ENCODE results near the gene FSIP1.
"Not testable (repeated sequence)": the region's sequence is repeated elsewhere in the genome, so short reads cannot be mapped to it uniquely, and the experiment has no call there.

FSIP1 gene

GRCh38 chr15:39819533-39819932 is 36.9 kb upstream of the FSIP1 start:
- no peak for TF ChIP-seq CTCF (conservative IDR thresholded peaks at IDR 0.05; ENCODE audit: low read depth, low read length)
- no peak overlapping the region for H3K4me3 ChIP-seq (ENCODE audit: low read depth, low read length)
- no peak for DNase-seq (ENCODE audit: low read depth)

DNA sequence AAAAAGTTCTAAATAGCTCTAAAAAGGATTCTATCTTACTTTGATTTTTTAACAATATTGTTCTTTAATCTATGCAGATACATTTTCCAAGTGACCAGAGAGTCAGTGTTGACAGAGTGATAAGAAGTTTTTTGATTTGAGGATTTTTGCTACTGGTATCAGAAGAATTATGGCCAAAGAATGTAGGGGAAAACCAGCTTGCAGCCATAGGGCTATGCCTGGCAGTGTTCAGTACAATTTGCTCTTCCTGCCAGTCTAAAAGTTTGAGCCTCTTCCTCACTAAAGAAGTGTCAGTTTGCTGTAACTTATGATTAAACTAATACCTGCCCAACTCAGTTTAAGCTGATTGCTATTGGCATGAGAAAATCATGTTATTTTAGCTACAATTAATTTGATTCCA is 35.3 kb upstream of the FSIP1 start:
- DNase-seq (ENCODE audit: low read depth), result no peak
- H3K4me3 ChIP-seq (ENCODE audit: low read depth, low read length), result no peak overlapping the region
- no peak for TF ChIP-seq CTCF (conservative IDR thresholded peaks at IDR 0.05; ENCODE audit: low read depth, low read length)

DNA sequence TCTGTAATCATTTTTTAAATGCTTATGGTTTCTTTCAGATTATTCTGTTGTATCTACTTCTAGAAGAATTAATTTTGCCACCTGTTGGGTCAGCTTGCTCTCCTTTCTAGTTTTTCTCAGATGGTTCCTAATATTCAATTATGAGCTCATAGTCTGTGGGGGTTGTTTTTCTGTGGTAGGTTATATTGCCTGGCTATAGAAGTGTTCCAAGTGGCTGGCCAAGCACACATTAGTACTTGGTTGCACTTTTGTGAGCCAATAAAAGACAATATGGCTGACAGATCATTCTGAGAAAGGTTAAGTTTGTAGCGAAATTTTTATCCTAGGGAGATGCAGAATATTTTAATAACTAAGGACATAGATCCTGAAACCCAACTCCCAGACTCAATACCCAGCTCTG is 31.8 kb upstream of the FSIP1 start:
- no peak for TF ChIP-seq CTCF (conservative IDR thresholded peaks at IDR 0.05; ENCODE audit: low read depth, low read length)
- DNase-seq (ENCODE audit: low read depth), result no peak
- H3K4me3 ChIP-seq (ENCODE audit: low read depth, low read length), result no peak overlapping the region

GRCh38 chr15:39812651-39813050 is 30.0 kb upstream of the FSIP1 start:
- not testable (repeated sequence) for H3K4me3 ChIP-seq (ENCODE audit: low read depth, low read length); DNase-seq (ENCODE audit: low read depth)

- no peak overlapping the region for H3K4me3 ChIP-seq (ENCODE audit: low read depth, low read length)
- no peak for DNase-seq (ENCODE audit: low read depth)
- no peak for TF ChIP-seq CTCF (conservative IDR thresholded peaks at IDR 0.05; ENCODE audit: low read depth, low read length)
Measured at GRCh38 chr15:39808909-39809308, 26.3 kb upstream of the FSIP1 start.

DNA sequence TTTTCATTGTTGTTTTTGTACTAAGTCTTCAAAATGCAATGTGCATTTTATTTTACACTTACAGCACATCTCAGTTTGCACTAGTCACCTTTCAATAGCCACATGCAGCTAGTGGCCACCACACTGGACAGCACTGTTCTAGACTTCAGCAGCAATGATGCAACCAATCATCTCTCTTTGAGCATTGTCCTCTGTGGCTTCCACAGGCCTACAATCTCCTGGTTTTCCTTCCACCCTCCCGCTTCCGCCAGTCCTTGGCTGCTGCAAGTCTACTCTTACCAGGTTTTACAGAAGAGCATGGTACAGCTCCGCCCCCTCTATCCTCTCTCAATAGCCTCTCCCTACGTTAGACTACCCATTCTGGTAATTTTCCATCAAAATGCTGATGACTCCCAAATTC is 25.1 kb upstream of the FSIP1 start:
- no peak for TF ChIP-seq CTCF (conservative IDR thresholded peaks at IDR 0.05; ENCODE audit: low read depth, low read length)
- no peak for DNase-seq (ENCODE audit: low read depth)
- no peak overlapping the region for H3K4me3 ChIP-seq (ENCODE audit: low read depth, low read length)

DNA sequence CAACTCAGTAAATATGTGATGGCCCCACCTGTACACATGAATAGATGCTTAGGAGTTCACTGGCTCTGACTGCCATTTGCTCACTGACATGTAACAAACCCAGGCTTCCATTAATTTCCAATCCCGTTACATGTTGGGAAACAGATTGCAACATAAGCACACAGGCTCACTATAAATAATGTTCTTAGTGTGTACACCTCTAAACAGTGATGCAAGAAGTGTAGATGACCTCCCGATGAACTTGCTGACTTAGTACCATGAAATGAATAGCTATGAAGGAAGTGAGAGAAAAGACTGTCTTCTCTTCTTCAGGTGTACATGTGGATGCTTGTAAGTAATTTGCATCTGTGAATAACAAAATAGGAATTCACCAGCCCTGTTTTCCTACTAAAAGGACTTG is 21.4 kb upstream of the FSIP1 start:
- DNase-seq (ENCODE audit: low read depth), result peak; percentile 73
- no peak for TF ChIP-seq CTCF (conservative IDR thresholded peaks at IDR 0.05; ENCODE audit: low read depth, low read length)
- no peak overlapping the region for H3K4me3 ChIP-seq (ENCODE audit: low read depth, low read length)

DNA sequence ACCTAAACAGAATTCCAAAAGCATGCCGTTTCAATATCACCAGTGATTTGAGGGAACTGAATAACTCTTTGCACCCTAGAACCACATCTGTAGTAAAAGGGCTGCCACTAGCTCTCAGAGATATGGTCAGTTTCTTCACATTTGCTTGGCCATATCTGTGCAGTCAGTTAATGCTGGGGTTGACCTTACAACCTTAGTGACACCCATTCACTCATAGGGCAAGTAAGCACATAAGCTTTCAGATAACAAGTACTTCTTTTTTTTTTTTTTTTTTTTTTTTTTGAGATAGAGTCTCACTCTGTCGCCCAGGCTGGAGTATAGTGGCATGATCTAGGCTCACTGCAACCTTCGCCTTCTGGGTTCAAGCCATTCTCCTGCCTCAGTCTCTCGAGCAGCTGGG is 20.4 kb upstream of the FSIP1 start:
- no peak overlapping the region for H3K4me3 ChIP-seq (ENCODE audit: low read depth, low read length)
- DNase-seq (ENCODE audit: low read depth), result no peak

More for the DNA sequence above, 20.4 kb upstream of the FSIP1 start:
- no peak for TF ChIP-seq CTCF (conservative IDR thresholded peaks at IDR 0.05; ENCODE audit: low read depth, low read length)
